HG03025 (cell line): ENCODE measurements around the gene COX6B2.
"Not testable (repeated sequence)": the region's sequence is repeated elsewhere in the genome, so short reads cannot be mapped to it uniquely, and the experiment has no call there.

Experiments used
- ATAC-seq: cut with Tn5 transposase; IDR thresholded peaks from one replicate; pipeline ENCODE4 v1.9.1; 2021; ENCODE audit warnings: mild to moderate bottlenecking, moderate library complexity; ENCODE audit not compliant: unreplicated experiment, low FRiP score

COX6B2 gene, protein sequence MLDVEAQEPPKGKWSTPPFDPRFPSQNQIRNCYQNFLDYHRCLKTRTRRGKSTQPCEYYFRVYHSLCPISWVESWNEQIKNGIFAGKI

DNA sequence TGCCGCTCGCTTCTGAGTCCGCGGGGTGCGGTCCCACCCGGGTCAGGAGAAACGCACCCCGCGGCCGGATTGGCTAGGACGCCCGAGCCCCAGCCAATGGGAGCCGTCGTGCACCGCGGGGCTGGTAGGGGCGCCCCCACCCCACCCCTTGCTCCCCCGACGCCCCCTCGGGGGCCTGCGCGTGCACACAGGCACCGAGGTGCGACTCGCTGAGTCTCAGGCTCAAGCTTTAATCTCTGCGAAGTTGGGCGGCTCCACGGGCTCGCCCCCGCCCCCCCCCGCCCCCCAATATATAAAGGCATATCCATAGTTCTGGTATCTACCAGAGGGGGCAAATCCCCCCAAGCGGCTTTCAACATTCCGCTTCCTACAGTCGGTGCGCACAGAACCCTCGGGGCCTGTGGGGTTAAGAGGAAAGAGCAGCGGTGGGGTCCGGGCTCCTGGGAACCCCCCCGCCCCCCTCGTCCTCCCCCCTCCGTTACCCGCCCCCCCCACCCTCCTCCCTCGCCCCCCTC is at the start of gene COX6B2:
COX6B2 (minus strand) TSS at position 22 of the 515 bp plus-strand sequence. CDS start 198 bp downstream, outside the sequence.
- ATAC-seq: no peak

DNA sequence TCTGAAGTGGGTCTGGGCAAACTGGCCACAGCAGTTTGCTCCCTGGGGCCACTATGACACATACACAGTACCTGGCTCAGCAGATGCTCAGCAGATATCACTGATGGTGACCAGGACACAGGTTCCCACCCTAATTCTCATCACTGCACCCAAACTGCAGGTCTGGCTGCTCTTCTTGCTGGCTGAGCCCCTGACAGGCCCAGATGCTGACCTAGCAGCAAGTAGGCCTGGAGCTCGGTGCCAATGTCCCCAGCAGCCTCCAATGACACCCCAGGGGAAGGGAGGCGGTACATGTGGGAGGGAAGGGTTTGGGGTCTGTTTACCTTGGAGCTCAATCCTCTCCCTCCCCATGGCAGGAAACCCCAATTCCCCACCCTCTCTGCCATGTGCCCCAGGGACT is 48.0 kb upstream of the COX6B2 start:
- no peak for ATAC-seq

DNA sequence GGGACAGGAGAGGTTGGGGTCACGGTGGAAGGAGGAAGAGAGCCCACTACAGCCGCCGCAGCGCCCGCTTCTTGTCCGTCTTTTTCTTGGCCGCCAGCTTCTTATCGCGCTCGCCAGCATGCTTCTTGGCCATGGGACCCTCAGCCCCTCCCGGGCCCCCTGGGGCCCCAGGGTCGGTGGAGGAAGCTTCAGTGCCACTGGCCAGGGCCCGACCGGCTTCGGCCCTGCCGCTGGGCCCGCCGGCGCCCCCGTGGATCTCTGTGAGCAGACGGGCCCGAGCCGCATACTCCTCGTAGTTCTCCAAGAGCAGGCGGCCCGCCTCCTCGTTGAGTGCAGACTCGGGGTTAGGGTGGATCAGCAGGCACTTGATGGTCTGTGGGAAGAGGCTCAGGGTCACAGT is 46.9 kb upstream of the COX6B2 start:
- not testable (repeated sequence) for ATAC-seq

DNA sequence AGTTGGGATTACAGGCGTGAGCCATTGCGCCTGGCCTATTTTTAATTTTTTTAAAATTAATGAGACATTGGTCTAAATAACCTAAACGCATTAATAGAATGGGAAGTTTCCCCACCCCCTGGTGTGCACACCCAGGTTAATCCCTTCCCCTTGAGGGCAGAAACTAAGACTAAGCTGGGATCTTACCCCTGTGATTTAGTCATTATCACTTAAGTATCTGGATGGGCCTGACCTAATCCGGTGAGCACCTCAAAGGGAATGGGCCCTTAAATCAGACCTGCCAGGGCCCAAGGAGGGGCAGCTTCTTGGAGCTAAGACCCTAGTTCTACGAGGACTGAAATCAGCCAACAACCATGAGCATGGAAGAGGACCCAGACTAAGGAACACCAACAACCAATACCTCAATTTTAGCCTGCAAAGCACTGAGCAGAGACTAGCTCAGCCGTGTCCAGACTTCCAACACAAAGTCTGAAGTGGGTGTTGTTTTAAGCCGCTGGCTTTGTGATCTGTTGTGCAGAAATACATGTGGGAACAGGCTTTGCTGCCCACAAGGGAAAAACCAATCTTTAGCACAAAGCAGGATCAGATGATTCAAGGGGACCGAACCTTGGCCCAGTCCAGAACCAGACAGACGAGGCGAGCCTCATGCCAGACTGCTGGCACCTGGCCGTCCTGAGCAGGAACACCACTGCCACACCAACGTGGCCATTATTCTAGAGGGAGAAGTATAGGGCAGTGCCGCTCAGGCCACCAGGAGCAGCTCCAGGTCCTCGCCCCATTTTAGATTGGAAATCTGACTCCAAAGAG is 46.0 kb upstream of the COX6B2 start:
- no peak for ATAC-seq

DNA sequence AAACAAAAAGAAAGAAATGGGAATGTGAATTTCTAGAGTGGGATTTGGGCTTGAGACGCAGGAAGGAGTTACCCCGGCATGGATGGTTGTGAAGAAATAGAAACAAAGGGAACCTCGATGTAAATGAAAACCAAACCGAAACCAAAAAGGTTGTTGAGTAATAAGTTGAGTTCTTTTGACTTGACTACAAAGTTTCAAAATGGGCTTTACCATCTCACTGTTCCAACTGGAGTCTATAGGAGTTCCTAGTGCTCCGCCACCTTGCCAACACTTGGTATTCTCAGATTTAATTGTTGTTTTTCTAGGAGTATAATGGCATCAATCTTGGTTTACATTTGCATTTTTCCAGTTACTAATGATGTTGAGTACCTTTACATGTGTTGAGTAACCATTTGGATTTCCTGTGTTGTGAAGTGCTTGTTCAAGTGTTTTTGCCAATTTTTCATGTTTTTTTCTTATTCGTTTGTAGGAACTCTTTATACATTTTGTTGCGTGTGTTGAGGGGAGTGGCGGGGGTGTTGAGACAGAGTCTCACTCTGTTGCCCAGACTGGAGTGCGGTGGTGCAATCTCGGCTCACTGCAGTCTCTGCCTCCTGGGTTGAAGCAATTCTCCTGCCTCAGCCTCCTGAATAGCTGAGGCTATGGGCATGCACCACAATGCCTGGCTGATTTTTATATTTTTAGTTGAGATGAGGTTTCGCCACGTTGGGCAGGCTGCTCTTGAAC is 43.8 kb upstream of the COX6B2 start:
- ATAC-seq: no peak

DNA sequence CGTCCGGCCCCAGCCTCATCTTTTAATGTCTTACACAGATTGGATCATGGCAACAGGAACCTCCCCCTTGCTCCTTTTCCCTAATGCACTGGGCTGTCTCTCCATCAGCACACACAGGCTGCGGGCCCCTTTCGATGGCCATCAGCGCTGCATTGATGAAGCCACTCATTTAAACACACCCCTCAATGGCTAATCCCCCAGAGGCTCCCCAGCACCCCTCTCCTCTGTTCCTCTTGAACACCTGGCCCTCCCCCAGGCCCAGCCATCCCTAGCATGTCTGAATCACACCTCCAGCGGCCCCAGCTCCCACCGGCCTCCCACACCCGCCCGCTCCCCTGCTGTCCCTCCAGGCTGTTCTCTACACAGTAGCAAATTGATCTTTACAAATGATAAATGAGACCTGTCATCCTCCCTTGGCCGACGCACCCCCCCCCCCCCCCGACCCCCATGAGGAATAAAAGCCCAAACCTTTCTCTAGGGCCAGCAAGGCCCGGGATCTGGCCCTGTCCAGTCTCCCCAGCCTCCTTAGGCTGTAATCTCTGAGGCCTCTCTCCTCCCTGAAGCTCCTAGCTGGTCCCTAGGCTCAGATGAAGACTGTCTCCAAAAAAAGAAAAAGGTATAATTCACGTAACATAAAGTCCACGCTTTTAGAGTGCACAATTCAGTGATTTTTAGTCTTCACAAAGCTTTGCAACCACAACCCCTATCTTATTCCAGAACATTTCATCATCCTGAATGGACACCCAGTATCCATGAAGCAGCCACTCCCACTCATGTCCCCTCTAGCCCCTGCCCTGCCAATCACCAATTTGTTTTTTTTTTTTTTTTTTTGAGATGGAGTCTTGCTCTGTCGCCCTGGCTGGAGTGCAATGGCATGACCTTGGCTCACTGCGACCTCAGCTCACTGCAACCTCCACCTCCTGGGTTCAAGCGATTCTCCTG is 38.6 kb upstream of the COX6B2 start:
- no peak for ATAC-seq

DNA sequence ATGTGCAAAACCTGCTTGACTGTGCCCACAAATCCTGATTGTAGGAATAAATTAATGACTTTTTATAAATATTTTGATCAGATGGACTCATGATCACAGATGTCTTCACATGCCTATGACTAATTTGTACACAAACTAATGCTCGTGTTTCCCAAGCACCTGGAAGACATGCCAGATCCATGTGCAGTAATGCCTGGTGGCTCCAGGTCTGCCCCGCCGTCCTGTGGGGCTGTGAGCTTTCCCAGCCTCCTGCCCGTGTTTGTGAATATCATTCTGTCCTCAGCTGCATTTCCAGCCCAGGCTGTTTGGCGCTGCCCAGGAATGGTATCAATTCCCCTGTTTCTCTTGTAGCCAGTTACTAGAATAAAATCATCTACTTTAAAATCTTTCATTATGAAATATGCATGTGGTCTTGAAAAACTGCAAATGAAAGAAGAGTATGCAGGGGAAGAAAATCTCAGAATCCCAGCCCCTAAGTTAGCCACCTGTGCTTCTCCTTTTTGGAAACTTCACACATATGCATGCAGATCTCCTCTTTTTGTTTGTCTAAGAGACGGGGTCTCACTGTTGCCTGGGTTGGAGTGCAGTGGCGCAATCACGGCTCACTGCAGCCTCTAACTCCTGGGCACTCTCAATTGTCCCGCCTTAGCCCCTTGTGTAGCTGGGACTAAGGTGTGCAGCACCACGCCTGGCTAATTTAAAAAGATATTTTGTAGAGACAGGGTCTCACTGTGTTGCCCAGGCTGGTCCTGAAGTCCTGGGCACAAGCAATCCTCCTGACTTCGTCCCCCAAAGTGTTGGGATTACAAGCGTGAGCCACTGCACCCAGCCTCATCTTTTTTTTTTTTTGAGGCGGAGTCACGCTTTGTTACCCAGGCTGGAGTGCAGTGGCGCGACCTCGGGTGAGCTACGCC is 37.4 kb upstream of the COX6B2 start:
- no peak for ATAC-seq

DNA sequence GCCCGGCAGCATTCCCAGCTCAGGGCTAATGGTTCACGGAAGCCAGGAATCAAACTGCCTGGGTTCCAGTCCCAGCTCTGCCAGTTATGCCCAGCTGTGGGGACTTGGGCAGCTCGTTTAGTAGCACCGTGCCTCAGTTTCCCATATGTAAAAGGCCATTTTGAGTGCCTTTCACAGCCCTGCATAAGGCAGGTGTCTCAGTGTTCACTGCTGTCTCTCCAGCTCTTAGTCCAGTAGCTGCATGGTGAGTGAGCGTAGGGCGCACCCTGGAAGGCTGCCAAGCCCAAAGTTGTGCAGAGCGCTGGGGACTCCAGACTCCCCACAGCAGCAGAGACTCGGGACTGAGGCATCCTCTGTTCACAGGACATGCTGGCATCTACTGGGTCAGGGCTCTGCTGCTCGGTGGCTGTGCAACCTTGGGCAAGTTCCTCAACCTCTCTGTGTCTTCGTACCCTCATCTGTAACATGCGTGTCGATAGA is 36.7 kb upstream of the COX6B2 start:
- no peak for ATAC-seq

DNA sequence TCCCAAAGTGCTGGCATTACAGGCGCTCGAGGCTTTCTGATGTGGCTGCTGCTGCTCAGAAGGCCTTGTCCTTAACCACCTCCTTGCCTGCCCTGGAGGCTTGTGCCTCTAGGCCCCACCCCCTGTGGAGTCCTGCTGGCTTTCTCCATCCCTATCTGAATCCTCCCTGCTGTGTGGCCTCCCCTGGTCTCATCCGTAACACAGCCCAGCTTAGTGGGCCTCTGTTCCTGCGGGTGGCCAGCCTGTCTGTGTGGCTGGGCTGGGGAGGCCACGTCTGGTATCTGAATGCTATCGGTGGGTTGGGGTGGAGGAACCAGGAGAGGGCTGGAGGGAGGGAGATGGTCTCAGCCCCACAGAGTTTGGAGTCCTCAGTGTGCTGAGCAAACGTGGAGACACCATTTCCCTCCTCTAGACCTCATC is 36.0 kb upstream of the COX6B2 start:
- no peak for ATAC-seq

DNA sequence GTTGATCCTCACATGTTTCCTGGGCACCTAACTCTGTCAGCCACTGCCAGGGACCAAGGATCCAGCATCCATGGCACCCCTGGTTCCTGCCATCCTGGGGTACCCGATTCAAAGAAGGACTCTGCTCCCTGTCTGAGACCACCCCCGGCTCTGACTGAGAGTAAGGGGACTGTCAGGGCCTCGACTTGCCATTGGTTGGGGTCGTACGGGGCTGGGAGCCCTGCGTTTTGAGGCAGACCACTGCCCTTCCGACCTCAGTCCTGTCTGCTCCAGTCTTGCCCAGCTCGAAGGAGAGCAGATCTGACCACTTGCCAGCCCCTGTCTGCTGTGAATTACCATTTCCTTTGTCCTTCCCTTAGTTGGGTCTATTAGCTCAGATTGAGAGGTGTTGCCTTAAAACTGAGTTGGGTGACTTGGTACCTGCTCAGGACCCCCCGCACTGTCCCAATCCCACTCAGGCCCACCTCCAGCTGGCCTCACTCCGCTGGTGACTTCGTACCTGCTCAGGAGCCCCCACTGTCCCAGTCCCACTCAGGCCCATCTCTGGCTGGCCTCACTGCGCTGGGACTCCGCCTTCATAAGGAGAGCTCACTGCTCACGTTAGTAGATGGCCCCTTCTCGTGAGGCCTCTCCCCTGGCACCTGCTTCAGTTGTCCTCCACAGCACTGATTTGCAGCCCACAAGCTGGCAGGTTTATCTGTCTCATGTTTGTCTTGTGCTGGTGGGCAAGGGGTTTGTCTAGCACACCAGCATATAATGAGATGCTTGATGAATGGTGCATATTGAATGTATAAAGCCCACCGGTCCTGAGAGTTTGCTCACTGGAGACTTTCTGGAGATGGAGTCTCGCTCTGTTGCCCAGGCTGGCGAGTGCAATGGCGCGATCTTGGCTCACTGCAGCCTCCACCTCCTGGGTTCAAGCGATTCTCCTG is 35.1 kb upstream of the COX6B2 start:
- ATAC-seq: no peak

DNA sequence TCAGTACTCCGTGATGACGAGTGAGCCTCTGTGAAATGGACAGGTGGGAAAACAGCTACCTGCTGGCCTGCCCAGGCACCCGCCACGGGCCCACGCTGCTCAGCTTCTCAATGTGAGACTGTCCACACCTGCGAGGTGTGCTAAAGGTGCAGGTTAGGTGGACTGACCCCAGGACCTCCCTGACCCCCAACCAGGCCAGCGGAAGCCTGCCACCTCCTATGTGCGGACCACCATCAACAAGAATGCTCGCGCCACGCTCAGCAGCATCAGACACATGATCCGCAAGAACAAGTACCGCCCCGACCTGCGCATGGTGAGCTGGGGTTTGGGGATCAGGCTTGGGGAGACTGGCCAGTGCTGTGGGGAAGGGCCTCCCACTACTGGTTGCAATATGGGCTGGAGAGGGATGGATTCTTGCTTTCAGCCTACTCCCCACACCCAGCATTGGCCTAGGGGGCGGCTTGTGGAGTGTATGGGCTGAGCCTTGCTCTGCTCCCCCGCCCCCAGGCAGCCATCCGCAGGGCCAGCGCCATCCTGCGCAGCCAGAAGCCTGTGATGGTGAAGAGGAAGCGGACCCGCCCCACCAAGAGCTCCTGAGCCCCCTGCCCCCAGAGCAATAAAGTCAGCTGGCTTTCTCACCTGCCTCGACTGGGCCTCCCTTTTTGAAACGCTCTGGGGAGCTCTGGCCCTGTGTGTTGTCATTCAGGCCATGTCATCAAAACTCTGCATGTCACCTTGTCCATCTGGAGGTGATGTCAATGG is 33.4 kb upstream of the COX6B2 start:
- no peak for ATAC-seq

DNA sequence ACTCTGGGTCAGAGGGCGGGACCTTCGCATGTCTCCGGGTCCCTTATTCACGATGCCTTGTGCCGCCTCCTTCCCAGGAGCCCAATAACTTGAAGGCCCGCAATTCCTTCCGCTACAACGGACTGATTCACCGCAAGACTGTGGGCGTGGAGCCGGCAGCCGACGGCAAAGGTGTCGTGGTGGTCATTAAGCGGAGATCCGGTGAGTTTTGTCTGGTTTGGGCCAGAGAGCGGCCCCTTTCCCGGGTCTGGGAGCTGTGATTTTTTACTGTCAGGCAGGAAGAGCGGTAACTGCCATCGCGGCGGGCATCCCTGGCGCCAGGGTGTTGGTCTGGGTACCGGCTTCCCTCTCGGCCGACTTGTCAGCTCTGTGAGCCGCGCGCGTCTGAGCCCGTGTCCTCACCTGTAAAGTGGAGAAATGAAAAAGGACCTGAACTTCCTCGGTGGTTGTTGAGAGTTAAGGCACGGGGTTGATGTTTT is 32.0 kb upstream of the COX6B2 start:
- no peak for ATAC-seq

DNA sequence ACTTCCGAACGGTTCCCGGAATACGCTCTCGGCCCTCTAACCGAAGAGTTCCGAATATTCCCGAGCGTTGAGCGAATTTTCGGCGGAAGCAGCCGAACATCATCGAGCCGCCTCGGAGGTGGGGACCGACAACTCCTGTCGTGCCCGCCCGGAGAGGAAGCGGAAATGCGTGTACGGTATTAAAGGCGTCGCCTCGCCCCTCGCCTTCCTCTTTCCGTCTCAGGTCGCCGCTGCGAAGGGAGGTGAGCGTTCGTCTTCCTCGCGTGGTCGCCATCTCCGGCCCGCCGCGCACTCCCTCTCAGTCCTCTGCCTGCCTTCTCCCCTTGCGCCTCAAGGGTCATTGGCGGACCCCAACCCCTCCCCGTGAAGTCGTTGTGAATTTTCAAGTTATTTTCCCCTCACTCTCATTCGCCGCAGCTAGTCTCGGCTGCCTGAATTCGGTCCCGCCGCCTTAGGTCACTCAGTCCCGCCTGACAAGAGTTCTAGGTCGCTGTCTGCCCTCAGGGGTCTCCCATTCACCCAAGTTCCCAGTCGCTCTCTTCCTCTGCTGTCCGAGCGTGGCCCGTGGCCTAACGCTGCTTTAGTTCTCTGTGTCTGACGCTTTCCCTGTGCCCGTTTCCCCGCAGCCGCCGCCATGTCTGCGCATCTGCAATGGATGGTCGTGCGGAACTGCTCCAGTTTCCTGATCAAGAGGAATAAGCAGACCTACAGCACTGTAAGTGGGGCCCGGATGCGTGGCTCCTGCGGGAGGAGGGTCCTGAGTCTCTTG is 31.4 kb upstream of the COX6B2 start, which contains the start of gene RPL28:
RPL28 (plus strand) TSS at position 209 of the 769 bp plus-strand sequence; CDS start at position 635, 426 bp downstream.
- peak; percentile 55 for ATAC-seq

DNA sequence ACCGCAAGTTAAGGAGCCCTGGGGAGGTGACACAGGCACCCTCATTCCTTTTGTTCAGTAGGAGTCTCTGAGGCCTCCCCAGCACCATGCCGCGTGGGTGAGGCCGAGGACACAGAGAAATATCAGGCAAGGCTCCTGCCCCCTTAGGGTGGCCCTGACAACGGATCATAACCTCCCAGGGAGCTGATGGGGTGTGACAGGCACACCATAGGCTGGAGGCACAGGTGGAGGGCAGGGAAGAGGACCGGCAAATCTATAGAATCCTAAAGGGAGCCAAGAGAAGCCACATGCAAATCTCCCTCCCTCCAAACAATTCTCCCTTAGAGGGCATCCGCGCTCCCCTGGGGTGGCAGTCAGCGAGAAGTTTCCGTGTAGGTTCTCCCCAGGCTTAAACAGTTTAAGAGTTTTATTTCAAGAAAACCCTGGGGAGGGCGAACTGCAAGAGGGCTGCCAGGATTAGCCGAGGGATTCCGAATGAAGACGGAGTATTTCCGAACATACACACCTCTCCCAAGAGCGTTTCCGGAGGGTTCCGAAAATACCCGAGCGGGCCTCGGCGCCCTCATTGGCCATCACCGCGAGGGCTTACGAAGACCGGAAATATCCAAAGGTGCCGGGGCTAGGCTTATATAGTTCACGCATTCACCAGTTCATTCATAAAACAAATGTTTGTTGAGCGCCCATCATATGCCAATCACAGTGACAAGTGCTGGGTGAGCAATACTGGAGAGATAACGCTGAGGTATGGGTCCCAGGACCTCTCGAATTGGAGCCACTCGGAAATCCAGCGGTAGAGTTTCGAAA is 30.6 kb upstream of the COX6B2 start:
- ATAC-seq: peak; percentile 41

DNA sequence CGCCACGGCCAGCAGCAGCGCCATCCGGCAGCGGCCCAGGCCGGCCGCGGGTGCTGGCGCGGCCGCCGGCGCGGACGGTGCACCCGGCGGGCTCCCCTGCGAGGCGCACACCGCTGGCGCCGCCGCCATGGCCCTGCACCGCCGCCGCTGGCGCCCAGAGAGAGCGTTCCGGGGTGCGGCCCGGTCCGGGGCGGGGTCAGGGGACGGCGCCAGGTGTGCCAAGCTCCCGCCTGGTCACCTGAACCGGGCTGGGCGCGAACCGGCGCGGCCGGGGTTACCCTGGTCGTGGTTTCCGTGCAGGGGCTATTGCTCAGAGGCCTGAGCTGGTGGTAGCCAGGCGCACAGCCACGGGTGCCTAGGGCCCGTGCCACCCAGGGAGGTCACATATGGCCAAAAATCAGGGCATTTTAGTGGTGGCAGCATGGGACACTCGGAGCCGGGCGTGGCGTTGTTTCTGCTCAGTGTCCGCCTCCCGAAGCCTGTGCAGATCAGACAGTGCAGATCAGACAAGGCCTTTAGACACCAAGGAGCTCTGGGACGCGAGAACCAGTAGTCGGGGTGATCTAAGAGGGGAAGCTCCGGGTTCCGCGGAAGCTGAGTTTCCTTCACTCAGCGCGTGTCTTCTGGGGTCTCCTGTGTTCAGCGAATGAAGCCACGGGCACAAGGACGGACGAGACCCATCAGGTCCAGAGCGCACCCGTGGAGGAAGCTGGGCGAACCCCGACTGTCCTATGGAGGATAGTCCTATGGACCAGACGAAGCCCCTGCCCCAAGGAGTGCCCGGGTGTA is 29.8 kb upstream of the COX6B2 start, which contains the start of gene TMEM238:
TMEM238 (minus strand) TSS at position 162 of the 789 bp plus-strand sequence; CDS start at position 129, 33 bp downstream.
- ATAC-seq: no peak
